ENCODE results near the gene HOXA11. TPM values are rescaled to one million over a fixed set of nuclear protein-coding genes. Genes with fewer than 3 reads are reported as not detected.

HOXA11 gene
- total RNA-seq = 1.3 TPM

DNA sequence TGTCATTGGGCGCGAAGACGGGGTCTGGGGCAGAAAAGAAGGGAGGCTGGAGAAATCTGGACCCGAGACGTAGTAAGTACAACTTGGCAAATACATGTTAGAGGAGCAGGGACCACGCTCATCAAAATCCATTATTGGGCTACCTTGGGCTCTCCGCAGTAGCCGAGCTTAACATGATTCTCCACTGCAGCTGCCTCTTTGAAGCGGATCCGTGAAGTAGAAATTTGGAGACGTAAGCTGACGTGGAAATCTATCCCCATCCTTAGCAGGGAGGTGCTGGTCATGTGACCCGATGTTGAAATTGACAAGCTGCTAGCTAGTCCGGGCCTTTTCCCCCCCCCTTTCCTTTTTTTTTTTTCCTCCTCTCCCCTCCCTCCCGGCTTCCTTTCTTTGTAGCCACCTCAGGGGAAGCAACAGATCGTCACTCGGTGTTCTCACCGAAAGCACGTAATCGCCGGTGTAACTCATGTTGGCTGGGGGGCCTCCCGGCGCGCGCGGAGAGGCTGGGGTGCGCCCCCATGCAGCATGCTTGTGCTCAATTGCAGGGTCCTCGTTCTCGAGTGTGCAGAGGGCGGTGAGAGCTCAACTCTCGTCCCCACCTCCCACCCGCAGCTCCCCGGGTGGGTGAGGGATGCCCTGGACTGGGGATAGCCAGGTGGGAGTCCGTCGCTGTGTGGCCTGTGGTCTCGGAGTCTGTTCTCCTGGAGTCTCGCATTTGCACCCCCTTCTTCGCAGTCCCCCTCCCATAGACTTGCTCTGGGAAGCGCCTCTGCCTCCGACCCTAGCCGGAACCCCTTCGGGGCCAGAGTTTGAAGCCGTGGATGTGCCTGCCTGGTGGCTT lies at the start of gene HOXA11:
HOXA11 (minus strand) TSS at position 220 of the 841 bp plus-strand sequence; CDS start at position 132, 88 bp downstream.
- ATAC-seq (peak; percentile 78), DNase-seq (ENCODE audit: low spot score) (peak; percentile 76)
- intact Hi-C loops (cut with DNase I) = no loop called here

GRCh38 chr7:27229448-27229847 lies 44.4 kb upstream of the HOXA11 start:
- ATAC-seq (no peak), DNase-seq (ENCODE audit: low spot score) (no peak)
- intact Hi-C loops (cut with DNase I) = no loop called here

GRCh38 chr7:27224983-27225934 lies 40.2 kb upstream of the HOXA11 start:
- intact Hi-C loops (cut with DNase I) = no loop called here
- DNase-seq (ENCODE audit: low spot score) (no peak), ATAC-seq (no peak)

GRCh38 chr7:27223941-27224575 lies 39.0 kb upstream of the HOXA11 start:
- intact Hi-C loops (cut with DNase I) = no loop called here
- no peak for ATAC-seq
- no peak for DNase-seq (ENCODE audit: low spot score)

DNA sequence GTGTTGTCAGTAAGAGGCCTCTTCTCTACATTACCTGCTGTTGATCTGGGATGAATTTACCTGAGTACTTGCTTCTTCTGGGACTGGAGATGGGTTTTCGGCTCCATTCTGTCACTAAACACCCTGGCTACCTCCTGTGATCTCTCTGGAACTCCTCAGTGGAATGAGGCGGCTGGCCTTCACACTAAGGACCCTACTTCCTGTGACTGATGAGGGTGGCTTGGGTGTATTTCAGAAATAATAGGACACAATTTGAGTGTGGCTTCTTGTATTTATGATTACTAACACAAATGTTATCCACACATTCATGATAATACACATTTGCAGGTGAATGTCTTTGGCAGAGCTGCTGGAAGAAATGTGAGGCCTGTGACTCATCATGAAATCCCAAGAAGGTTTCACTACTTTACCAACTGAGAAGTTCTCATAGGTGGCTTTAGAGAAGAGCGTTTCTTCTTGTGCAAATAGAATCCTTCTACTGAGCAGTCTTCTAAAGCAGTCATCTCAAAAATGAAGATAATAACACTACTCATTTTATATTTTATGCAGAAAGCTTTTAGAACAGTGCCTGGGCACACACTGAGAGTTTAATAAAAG lies 36.3 kb upstream of the HOXA11 start:
- no peak for ATAC-seq
- no peak for DNase-seq (ENCODE audit: low spot score)
- intact Hi-C loops (cut with DNase I) = no loop called here

GRCh38 chr7:27220440-27220955 lies 35.5 kb upstream of the HOXA11 start:
- DNase-seq (ENCODE audit: low spot score) (no peak), ATAC-seq (no peak)
- intact Hi-C loops (cut with DNase I) = no loop called here

DNA sequence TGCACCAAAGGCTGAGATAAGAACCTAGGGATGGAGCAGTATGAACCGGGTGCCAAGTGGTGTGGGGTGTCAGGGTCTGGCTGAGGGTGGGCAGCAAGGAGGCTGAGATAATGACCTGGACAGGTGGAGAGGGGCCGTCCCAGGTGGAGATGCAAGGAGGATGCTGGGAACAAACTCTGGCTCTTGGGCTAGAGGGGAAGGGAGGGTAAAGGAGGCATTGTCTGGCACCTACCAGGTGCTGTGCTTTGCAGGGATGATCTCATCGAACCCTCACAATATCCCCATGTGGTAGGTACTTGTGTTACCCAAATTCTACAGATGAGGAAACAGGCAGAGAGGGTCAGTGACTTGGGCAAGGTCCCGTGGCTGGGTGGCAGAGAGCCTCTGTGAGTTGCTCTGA lies 34.8 kb upstream of the HOXA11 start:
- intact Hi-C loops (cut with DNase I) = loop anchor here (10.0 kb wide), 1 partner anchor 355 kb away; no protein-coding TSS in a partner anchor
- ATAC-seq (no peak), DNase-seq (ENCODE audit: low spot score) (no peak)

- ATAC-seq (no peak), DNase-seq (ENCODE audit: low spot score) (no peak)
- intact Hi-C loops (cut with DNase I) = loop anchor here (10.0 kb wide), 1 partner anchor 357 kb away; no protein-coding TSS in a partner anchor
These were observed 32.9 kb upstream of the HOXA11 start for GRCh38 chr7:27217951-27218350.

DNA sequence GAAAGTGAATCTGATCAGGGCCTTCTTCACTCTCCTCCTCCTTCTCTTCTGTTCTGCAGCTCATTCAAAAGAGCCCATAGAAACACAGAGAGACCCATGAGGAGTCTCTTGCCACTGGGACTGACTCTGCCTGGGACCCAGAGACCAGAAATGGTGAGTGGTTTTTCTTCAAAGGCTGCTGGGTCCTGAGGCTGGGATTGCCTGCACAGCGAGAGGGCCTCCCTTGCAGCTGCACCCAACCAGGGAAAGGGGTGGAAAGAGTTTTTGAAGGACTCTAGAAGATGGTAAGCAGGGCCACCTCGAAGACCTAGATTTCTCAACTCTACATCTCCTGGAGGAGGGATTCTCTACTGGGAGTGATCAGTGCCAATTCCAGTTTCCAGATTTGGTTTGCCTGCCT lies 30.3 kb upstream of the HOXA11 start:
- DNase-seq (ENCODE audit: low spot score) = no peak
- intact Hi-C loops (cut with DNase I) = loop anchor here (10.0 kb wide), 1 partner anchor 359 kb away; no protein-coding TSS in a partner anchor
- no peak for ATAC-seq

DNA sequence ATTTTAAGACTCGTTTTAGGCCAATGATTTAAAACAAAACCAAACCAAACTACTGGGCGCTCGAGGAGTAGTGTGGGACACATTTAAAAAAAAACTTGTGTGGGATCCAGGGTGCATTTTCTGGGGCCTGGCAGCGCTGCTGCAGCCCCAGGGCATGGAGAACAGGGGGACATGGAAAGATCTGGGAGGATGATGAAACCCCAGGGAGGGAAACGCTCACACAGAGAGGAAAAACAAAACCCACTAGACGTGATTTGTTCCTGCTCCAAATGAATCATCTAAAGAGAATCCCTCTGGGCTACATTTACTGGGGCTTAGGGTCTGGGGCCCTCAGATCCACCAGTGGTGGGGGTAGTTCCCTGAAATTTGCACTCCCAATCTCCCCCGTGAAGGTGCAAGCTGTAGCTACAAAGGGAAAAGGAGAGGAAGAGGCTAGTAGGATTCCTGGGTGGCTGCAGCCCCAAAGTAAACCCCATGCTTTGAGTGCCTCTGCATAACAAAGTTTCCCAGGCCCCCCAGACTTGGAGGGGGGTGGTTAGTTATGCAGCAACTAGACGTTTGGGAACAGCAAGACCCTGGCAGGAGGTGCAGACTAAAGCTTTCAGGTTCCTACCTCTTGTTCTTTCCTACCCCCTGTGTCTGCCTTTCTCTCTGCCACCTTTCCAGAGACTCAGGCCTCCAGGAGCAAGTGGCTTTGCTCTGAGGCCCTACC lies 29.4 kb upstream of the HOXA11 start:
- DNase-seq (ENCODE audit: low spot score) (no peak), ATAC-seq (no peak)
- intact Hi-C loops (cut with DNase I) = loop anchor here (10.0 kb wide), 1 partner anchor 360 kb away; no protein-coding TSS in a partner anchor

DNA sequence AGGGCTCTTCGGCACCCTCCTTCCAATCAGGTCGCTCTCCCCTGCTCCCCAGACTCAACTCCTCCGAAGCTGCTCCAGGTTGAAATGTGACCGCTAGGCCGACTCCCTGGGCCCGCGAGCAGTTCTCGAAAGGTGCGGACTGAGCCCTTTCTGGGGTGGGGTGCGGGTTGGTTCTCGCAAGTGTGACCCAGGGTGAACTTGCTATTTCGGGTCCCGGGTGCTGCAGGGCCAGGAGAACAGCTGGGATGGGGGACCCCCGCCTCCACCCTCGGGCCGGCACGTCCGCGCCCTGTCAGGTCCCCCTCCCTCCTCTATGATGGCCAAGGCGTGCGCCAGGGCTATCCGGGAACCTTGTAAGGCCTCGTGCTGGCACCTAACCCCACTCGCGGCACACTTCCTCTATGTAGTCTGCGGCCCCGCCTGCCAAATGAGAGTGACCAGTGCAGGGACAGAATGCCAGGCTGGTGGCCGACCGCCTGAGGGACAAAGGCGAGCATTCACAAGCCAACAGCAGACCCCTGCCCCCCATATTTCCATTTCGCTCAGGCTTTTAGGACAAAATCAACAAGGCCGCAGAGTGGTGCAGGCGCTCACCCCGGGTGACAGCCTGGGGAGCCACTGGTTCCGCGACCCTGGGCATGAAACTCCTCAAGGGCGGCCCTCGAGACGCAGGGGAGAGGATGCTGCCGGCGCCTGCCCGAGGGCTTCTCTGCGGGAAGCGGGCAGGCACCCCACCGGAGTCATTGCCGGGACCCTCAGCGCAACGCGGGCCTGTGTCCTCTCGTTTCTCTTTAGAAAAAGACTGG lies 28.6 kb upstream of the HOXA11 start:
- intact Hi-C loops (cut with DNase I) = loop anchor here (10.0 kb wide), 1 partner anchor 361 kb away; no protein-coding TSS in a partner anchor
- ATAC-seq (no peak), DNase-seq (ENCODE audit: low spot score) (no peak)

DNA sequence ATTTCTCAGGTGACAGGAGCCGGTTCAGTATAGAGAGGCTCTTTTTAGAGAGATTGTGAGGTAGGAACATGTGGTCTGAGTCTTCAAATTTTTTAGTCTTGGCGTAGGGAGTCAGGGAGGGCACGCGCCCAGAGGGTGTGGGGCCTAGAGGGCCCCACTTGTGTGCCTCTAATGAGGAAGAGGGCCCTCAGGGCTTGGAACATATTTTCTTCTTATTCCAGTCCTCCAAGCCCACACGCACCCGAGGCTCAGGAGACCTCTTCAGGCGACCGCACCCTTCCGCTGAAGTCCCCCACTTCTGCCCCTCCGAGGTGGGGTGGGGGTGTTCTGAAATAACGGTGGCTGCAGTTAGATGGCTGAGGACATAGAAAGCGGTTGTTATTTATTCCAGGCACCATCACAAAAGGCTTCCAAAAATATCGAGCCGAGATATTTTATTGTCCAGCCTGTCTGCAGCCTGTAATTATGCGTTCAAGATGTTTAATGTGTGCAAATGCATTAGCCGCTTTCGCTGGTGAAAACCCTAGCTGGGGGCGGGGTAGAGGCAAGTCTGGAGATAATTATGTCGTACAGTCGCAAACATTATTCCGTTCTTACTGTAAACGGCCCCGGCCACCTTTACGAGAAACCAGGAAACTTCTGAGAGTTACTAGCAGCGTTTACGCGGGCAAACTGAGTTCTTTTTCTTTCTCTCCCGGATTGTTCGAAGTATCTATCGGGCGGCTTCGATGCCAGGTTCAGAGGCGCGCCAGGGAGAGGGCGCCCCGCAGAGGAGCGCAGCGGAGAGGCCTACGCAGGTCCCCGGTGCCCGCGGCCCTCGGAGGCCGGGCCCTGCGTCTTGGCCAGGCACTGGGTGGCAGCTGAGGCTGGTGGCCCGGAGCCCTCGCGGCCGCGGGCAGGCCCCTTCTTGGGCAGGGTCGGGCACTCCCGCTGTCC lies 27.7 kb upstream of the HOXA11 start:
- DNase-seq (ENCODE audit: low spot score) (no peak), ATAC-seq (no peak)
- intact Hi-C loops (cut with DNase I) = loop anchor here (10.0 kb wide), 1 partner anchor 362 kb away; no protein-coding TSS in a partner anchor

DNA sequence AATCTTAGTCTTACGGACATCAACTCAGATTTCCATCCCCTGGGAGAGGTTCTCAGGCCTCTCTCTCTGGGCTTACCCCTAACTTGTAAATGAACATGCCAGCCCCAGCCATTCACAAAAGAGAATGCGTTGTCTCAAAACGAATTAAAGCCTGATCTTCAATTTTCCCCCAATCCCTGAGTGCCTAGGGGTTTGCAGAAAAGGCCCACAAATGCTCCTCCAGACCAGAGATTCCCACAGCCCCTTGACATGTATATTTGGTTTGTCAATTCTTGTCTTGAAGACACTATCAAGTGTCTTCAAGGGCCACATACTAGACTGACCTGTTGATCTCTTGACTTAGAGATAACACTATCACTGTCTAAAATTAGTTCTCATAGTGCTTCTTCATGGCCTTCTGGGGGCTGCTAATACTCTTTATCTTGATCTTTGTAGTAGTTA lies 26.8 kb upstream of the HOXA11 start:
- no peak for ATAC-seq
- intact Hi-C loops (cut with DNase I) = loop anchor here (10.0 kb wide), 1 partner anchor 363 kb away; no protein-coding TSS in a partner anchor

GRCh38 chr7:27211084-27211446 lies 26.0 kb upstream of the HOXA11 start:
- DNase-seq (ENCODE audit: low spot score) (no peak), ATAC-seq (no peak)
- intact Hi-C loops (cut with DNase I) = loop anchor here (10.0 kb wide), 1 partner anchor 364 kb away; no protein-coding TSS in a partner anchor

More for the DNA sequence above, 26.8 kb upstream of the HOXA11 start:
- no peak for DNase-seq (ENCODE audit: low spot score)

- DNase-seq (ENCODE audit: low spot score) = peak; percentile 83
These were observed 25.5 kb upstream of the HOXA11 start for GRCh38 chr7:27210441-27211083.

More at GRCh38 chr7:27210441-27211083, 25.5 kb upstream of the HOXA11 start:
- peak; percentile 81 for ATAC-seq
- intact Hi-C loops (cut with DNase I) = loop anchor here (10.0 kb wide), 1 partner anchor 364 kb away; no protein-coding TSS in a partner anchor

Data from sciatic nerve (tissue), 2 donors.